ENCODE data around the gene UCHL5.
"Not testable (repeated sequence)": the region's sequence is repeated elsewhere in the genome, so short reads cannot be mapped to it uniquely, and the experiment has no call there.

UCHL5 gene

GRCh38 chr1:193033610-193034009 lies 25.6 kb downstream of the UCHL5 start:
- DNase-seq (ENCODE audit: low read depth in 1 of 2, low spot score in 1 of 2), result no peak
- Histone ChIP-seq H3K27me3 (ENCODE audit: insufficient read depth, poor library complexity, severe bottlenecking) (no peaks in the 10 kb centered on the region), H3K27ac (replicated peaks) (no peak overlapping the region), H3K4me3 (replicated peaks; ENCODE audit: insufficient read depth, low read length) (no peak overlapping the region)
- TF ChIP-seq GABPA (IDR thresholded peaks at IDR 0.05; ENCODE audit: low read depth) (no peak), SPI1 (IDR thresholded peaks at IDR 0.05; ENCODE audit: borderline replicate concordance, low read depth) (no peak), POLR2AphosphoS5 (IDR thresholded peaks at IDR 0.05; ENCODE audit: low read depth) (no peak), CTCF (IDR thresholded peaks at IDR 0.05; ENCODE audit: insufficient read depth, low read length) (no peak), REST (IDR thresholded peaks at IDR 0.05; ENCODE audit: insufficient replicate concordance, low read depth) (no peak)

- H3K27me3 ChIP-seq (ENCODE audit: insufficient read depth, poor library complexity, severe bottlenecking); H3K4me3 ChIP-seq (replicated peaks; ENCODE audit: insufficient read depth, low read length); DNase-seq (ENCODE audit: low read depth in 1 of 2, low spot score in 1 of 2); H3K27ac ChIP-seq (replicated peaks): not testable (repeated sequence)
Measured at GRCh38 chr1:193032643-193033427, 26.3 kb downstream of the UCHL5 start.

GRCh38 chr1:193031431-193031830 lies 27.7 kb downstream of the UCHL5 start:
- DNase-seq (ENCODE audit: low read depth in 1 of 2, low spot score in 1 of 2), result no peak
- TF ChIP-seq GABPA (IDR thresholded peaks at IDR 0.05; ENCODE audit: low read depth), result no peak
- H3K27me3 ChIP-seq (ENCODE audit: insufficient read depth, poor library complexity, severe bottlenecking), result no peaks in the 10 kb centered on the region
- H3K4me3 ChIP-seq (replicated peaks; ENCODE audit: insufficient read depth, low read length), result no peak overlapping the region
- H3K27ac ChIP-seq (replicated peaks), result no peak overlapping the region

GRCh38 chr1:193030280-193030679 lies 28.9 kb downstream of the UCHL5 start:
- Histone ChIP-seq H3K27ac (replicated peaks) (no peak overlapping the region), H3K4me3 (replicated peaks; ENCODE audit: insufficient read depth, low read length) (no peak overlapping the region), H3K27me3 (ENCODE audit: insufficient read depth, poor library complexity, severe bottlenecking) (no peaks in the 10 kb centered on the region)
- TF ChIP-seq REST (IDR thresholded peaks at IDR 0.05; ENCODE audit: insufficient replicate concordance, low read depth) (no peak), POLR2AphosphoS5 (IDR thresholded peaks at IDR 0.05; ENCODE audit: low read depth) (no peak), SPI1 (IDR thresholded peaks at IDR 0.05; ENCODE audit: borderline replicate concordance, low read depth) (no peak), GABPA (IDR thresholded peaks at IDR 0.05; ENCODE audit: low read depth) (no peak), CTCF (IDR thresholded peaks at IDR 0.05; ENCODE audit: insufficient read depth, low read length) (no peak)
- DNase-seq (ENCODE audit: low read depth in 1 of 2, low spot score in 1 of 2), result no peak

GRCh38 chr1:193025218-193025617 lies 33.9 kb downstream of the UCHL5 start:
- no peak overlapping the region for H3K27ac ChIP-seq (replicated peaks)
- no peak for DNase-seq (ENCODE audit: low read depth in 1 of 2, low spot score in 1 of 2)
- no peaks in the 10 kb centered on the region for H3K27me3 ChIP-seq (ENCODE audit: insufficient read depth, poor library complexity, severe bottlenecking)
- no peak overlapping the region for H3K4me3 ChIP-seq (replicated peaks; ENCODE audit: insufficient read depth, low read length)
- no peak for TF ChIP-seq GABPA (IDR thresholded peaks at IDR 0.05; ENCODE audit: low read depth)
- no peak for TF ChIP-seq SPI1 (IDR thresholded peaks at IDR 0.05; ENCODE audit: borderline replicate concordance, low read depth)
- TF ChIP-seq CTCF (IDR thresholded peaks at IDR 0.05; ENCODE audit: insufficient read depth, low read length), result no peak
- no peak for TF ChIP-seq POLR2AphosphoS5 (IDR thresholded peaks at IDR 0.05; ENCODE audit: low read depth)
- no peak for TF ChIP-seq REST (IDR thresholded peaks at IDR 0.05; ENCODE audit: insufficient replicate concordance, low read depth)
